Measurements from ENCODE around the gene SLC38A9. TPM values are rescaled to one million over a fixed set of nuclear protein-coding genes. Genes with fewer than 3 reads are reported as not detected.

Gene SLC38A9
- total RNA-seq, 1 donor from 2014 or later: 25.7 TPM

- no peak for DNase-seq (ENCODE audit: low spot score)
- Mint-ChIP-seq H3K4me3 (no peak overlapping the region), H3K27ac (peak overlapping the region; percentile 7), H3K9me3 (no peaks in the 10 kb centered on the region), H3K4me1 (ENCODE audit: low read depth) (peaks cover 16% of the 10 kb centered on the region), H3K27me3 (ENCODE audit: insufficient read depth) (no peaks in the 10 kb centered on the region), H3K36me3 (ENCODE audit: low read depth) (peaks cover 9% of the 10 kb centered on the region)
- intact Hi-C loops (cut with micrococcal nuclease): no loop called here
Measured at GRCh38 chr5:55634209-55634805, 77.8 kb downstream of the SLC38A9 start.

GRCh38 chr5:55633574-55634208 is 78.4 kb downstream of the SLC38A9 start:
- Mint-ChIP-seq H3K27ac (peak overlapping the region; percentile 7), H3K4me3 (no peak overlapping the region)
- intact Hi-C loops (cut with micrococcal nuclease): no loop called here

DNA sequence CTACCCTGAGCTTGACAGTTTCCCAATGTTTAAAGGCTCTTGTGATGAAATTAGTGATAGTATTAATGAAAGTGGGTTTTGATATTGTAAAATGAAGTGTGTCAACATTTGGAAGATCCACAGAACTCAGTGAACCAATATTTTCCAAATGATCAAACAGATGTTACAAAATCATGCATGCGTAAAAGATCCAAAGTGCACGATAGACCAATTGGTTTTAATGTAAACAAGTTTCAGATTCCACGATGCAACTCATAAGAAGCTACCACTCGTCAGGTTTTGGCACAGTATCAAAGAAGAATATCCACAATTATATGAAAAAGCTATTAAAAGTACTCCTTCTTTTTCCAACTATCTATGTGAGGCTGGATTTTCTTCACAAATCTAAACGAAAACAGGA is 82.3 kb downstream of the SLC38A9 start:
- no peaks in the 10 kb centered on the region for H3K9me3 Mint-ChIP-seq
- intact Hi-C loops (cut with micrococcal nuclease): no loop called here
- no peak overlapping the region for H3K4me3 Mint-ChIP-seq
- H3K27ac Mint-ChIP-seq: no peak overlapping the region
- peaks cover 27% of the 10 kb centered on the region for H3K4me1 Mint-ChIP-seq (ENCODE audit: low read depth)
- no peaks in the 10 kb centered on the region for H3K27me3 Mint-ChIP-seq (ENCODE audit: insufficient read depth)
- peaks cover 8% of the 10 kb centered on the region for H3K36me3 Mint-ChIP-seq (ENCODE audit: low read depth)
- DNase-seq (ENCODE audit: low spot score): no peak

More at GRCh38 chr5:55633574-55634208, 78.4 kb downstream of the SLC38A9 start:
- Mint-ChIP-seq H3K9me3 (no peaks in the 10 kb centered on the region), H3K4me1 (ENCODE audit: low read depth) (peaks cover 16% of the 10 kb centered on the region), H3K36me3 (ENCODE audit: low read depth) (peaks cover 8% of the 10 kb centered on the region), H3K27me3 (ENCODE audit: insufficient read depth) (no peaks in the 10 kb centered on the region)
- no peak for DNase-seq (ENCODE audit: low spot score)

GRCh38 chr5:55626790-55627189 is 85.3 kb downstream of the SLC38A9 start:
- Mint-ChIP-seq H3K36me3 (ENCODE audit: low read depth) (peaks cover 6% of the 10 kb centered on the region), H3K27me3 (ENCODE audit: insufficient read depth) (no peaks in the 10 kb centered on the region), H3K4me3 (no peak overlapping the region), H3K4me1 (ENCODE audit: low read depth) (peaks cover 17% of the 10 kb centered on the region), H3K9me3 (no peaks in the 10 kb centered on the region), H3K27ac (no peak overlapping the region)
- intact Hi-C loops (cut with micrococcal nuclease): no loop called here
- DNase-seq (ENCODE audit: low spot score): no peak

DNA sequence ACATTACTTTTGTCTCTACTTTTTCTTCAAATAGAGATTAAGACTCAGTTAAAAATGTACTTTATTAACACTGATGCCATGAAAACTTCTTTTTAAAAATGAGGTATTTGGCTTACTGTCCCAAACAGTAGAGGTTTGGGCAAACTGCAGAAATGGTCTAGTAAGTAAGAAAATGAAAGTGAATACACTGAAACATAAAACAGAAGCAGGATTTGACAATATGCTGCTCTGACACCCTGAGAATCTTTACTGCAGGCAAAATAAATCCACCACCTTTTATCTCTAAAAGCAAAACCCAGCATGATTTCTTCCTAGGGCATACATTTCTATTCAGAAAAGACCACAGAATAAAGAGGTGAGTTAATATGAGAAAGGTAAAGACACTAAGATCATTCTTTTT is 86.2 kb downstream of the SLC38A9 start:
- intact Hi-C loops (cut with micrococcal nuclease): no loop called here
- Mint-ChIP-seq H3K9me3 (no peaks in the 10 kb centered on the region), H3K36me3 (ENCODE audit: low read depth) (peaks cover 6% of the 10 kb centered on the region), H3K27me3 (ENCODE audit: insufficient read depth) (no peaks in the 10 kb centered on the region), H3K4me3 (no peak overlapping the region), H3K27ac (no peak overlapping the region), H3K4me1 (ENCODE audit: low read depth) (peaks cover 17% of the 10 kb centered on the region)
- no peak for DNase-seq (ENCODE audit: low spot score)

- Mint-ChIP-seq H3K27ac (no peak overlapping the region), H3K4me1 (ENCODE audit: low read depth) (peaks cover 17% of the 10 kb centered on the region), H3K27me3 (ENCODE audit: insufficient read depth) (no peaks in the 10 kb centered on the region), H3K9me3 (no peaks in the 10 kb centered on the region), H3K4me3 (no peak overlapping the region), H3K36me3 (ENCODE audit: low read depth) (peaks cover 6% of the 10 kb centered on the region)
- DNase-seq (ENCODE audit: low spot score): no peak
- intact Hi-C loops (cut with micrococcal nuclease): no loop called here
Measured at GRCh38 chr5:55625589-55625909, 86.6 kb downstream of the SLC38A9 start.

DNA sequence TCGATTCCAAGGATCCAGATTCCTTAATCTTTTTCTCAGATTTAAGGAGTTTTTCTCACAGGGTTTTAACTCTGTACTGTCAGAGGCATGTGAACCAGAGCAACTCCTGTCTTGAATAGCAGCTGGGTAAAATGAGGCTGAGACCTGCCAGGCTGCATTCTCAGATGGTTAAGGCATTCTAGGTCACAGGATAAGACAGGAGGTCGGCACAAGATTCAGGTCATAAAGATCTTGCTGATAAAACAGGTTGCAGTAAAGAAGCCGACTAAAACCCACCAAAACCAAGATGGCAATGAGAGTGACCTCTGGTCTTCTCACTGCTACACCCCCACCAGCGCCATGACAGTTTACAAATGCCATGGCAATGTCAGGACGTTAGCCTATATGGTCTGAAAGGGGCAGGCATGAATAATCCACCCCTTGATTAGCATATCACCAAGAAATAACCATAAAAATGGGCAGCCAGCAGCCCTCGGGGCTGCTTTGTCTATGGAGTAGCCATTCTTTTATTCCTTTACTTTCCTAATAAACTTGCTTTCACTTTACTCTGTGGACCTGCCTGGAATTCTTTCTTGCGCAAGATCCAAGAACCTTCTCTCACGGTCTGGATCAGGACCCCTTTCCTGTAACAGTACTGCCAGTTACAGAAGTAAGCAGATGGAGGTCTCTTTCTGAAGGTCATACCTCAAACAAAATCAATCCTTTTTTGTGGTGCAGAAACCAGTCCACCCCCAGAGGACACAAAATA is 87.1 kb downstream of the SLC38A9 start:
- Mint-ChIP-seq H3K27me3 (ENCODE audit: insufficient read depth) (no peaks in the 10 kb centered on the region), H3K4me3 (no peak overlapping the region), H3K36me3 (ENCODE audit: low read depth) (peaks cover 6% of the 10 kb centered on the region), H3K9me3 (no peaks in the 10 kb centered on the region), H3K27ac (no peak overlapping the region), H3K4me1 (ENCODE audit: low read depth) (peaks cover 17% of the 10 kb centered on the region)
- intact Hi-C loops (cut with micrococcal nuclease): no loop called here
- no peak for DNase-seq (ENCODE audit: low spot score)

- Mint-ChIP-seq H3K27me3 (ENCODE audit: insufficient read depth) (no peaks in the 10 kb centered on the region), H3K9me3 (no peaks in the 10 kb centered on the region), H3K36me3 (ENCODE audit: low read depth) (peaks cover 2% of the 10 kb centered on the region), H3K4me3 (no peak overlapping the region), H3K4me1 (ENCODE audit: low read depth) (peaks cover 17% of the 10 kb centered on the region), H3K27ac (no peak overlapping the region)
- intact Hi-C loops (cut with micrococcal nuclease): no loop called here
- no peak for DNase-seq (ENCODE audit: low spot score)
Measured at GRCh38 chr5:55623789-55624188, 88.3 kb downstream of the SLC38A9 start.

DNA sequence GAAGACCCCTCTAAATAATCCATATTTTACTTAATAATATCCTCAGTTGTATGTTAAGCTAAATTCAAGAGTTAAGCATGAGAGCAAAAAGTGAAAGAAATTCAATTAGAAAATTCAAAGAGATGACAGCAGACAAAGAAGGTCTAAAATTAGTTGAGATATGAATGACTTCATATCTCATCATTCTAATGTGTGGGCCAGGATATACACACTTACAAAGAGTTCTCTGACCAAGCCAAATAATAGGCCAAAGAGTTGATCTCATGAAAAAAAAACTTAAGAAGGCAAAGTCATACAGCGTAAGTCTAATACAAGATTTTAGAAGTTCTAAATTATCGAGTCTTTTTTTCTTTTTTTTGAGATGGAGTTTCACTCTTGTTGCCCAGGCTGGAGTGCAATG is 89.7 kb downstream of the SLC38A9 start:
- Mint-ChIP-seq H3K9me3 (no peaks in the 10 kb centered on the region), H3K27ac (no peak overlapping the region), H3K27me3 (ENCODE audit: insufficient read depth) (no peaks in the 10 kb centered on the region), H3K4me3 (no peak overlapping the region), H3K4me1 (ENCODE audit: low read depth) (peaks cover 17% of the 10 kb centered on the region), H3K36me3 (ENCODE audit: low read depth) (peaks cover 2% of the 10 kb centered on the region)
- intact Hi-C loops (cut with micrococcal nuclease): no loop called here
- DNase-seq (ENCODE audit: low spot score): no peak

DNA sequence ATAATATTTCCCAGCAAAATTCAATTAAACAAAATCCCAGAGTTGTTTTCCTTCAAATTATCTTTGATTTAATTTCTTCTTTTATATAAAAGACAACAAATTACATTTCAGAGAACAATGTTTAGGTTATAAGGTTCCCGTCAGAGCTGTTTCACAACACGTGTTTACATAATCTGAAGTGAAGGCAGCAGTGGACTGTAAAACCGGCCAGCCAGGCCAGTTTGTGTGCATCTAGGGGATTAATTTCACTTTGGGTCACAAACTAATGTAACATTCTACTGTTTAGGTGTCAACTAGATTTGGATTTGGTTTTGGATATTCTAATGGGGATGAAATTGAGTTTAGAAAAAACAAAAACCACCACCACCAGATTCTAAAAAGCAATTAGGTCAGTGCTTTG is 90.9 kb downstream of the SLC38A9 start:
- H3K4me3 Mint-ChIP-seq: no peak overlapping the region
- H3K9me3 Mint-ChIP-seq: no peaks in the 10 kb centered on the region
- no peak for DNase-seq (ENCODE audit: low spot score)
- no peaks in the 10 kb centered on the region for H3K36me3 Mint-ChIP-seq (ENCODE audit: low read depth)
- intact Hi-C loops (cut with micrococcal nuclease): no loop called here
- no peak overlapping the region for H3K27ac Mint-ChIP-seq
- H3K27me3 Mint-ChIP-seq (ENCODE audit: insufficient read depth): no peaks in the 10 kb centered on the region
- peaks cover 10% of the 10 kb centered on the region for H3K4me1 Mint-ChIP-seq (ENCODE audit: low read depth)

GRCh38 chr5:55620766-55621160 is 91.4 kb downstream of the SLC38A9 start:
- Mint-ChIP-seq H3K27ac (no peak overlapping the region), H3K9me3 (no peaks in the 10 kb centered on the region), H3K27me3 (ENCODE audit: insufficient read depth) (no peaks in the 10 kb centered on the region), H3K36me3 (ENCODE audit: low read depth) (no peaks in the 10 kb centered on the region), H3K4me3 (no peak overlapping the region), H3K4me1 (ENCODE audit: low read depth) (peaks cover 5% of the 10 kb centered on the region)
- DNase-seq (ENCODE audit: low spot score): no peak
- intact Hi-C loops (cut with micrococcal nuclease): no loop called here

- Mint-ChIP-seq H3K9me3 (no peaks in the 10 kb centered on the region), H3K4me1 (ENCODE audit: low read depth) (no peaks in the 10 kb centered on the region), H3K27me3 (ENCODE audit: insufficient read depth) (no peaks in the 10 kb centered on the region), H3K27ac (no peak overlapping the region), H3K4me3 (no peak overlapping the region), H3K36me3 (ENCODE audit: low read depth) (no peaks in the 10 kb centered on the region)
- intact Hi-C loops (cut with micrococcal nuclease): no loop called here
- no peak for DNase-seq (ENCODE audit: low spot score)
Measured at GRCh38 chr5:55620009-55620765, 91.9 kb downstream of the SLC38A9 start.

- H3K27ac Mint-ChIP-seq: no peak overlapping the region
- H3K9me3 Mint-ChIP-seq: no peaks in the 10 kb centered on the region
- H3K27me3 Mint-ChIP-seq (ENCODE audit: insufficient read depth): no peaks in the 10 kb centered on the region
- intact Hi-C loops (cut with micrococcal nuclease): no loop called here
- no peaks in the 10 kb centered on the region for H3K4me1 Mint-ChIP-seq (ENCODE audit: low read depth)
- DNase-seq (ENCODE audit: low spot score): no peak
- H3K4me3 Mint-ChIP-seq: no peak overlapping the region
- peaks cover 3% of the 10 kb centered on the region for H3K36me3 Mint-ChIP-seq (ENCODE audit: low read depth)
Measured at GRCh38 chr5:55618318-55618717, 93.8 kb downstream of the SLC38A9 start.
